K562 treated with DMSO at 1 percent for 12 hours (cell line): ENCODE measurements around the gene SMIM44. TPM values are rescaled to one million over a fixed set of nuclear protein-coding genes. Genes with fewer than 3 reads are reported as not detected.

Source experiments
- total RNA-seq: library from RNA; unstranded; fragments of 300-600 nt; gene quantifications from 2 replicates; pipeline ENCODE4 v1.2.3, GENCODE V29; 2022; ENCODE audit not compliant: insufficient read depth

Gene SMIM44
- not detected in 2 replicates for total RNA-seq

DNA sequence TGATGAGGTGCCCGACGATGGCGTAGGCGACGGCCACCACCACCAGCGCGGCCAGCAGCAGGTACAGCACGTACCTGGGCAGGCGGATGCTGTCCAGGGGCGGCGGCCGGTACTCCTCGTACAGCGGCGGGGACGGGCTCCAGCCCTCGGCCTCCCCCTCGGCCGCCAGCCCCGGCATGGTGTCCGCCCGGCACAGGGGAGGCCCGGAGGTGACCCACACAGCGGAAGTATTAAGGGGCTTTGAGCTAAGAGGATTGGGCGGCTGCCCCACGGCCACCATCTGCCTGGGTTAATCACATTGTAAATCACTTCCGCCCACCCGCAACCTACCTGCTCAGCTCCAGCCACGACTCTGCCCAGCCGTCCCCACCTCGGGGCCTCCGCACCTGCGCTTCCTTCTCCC, at the start of gene SMIM44:
TSS of gene SMIM44 (minus strand) at position 216 of the 403 bp plus-strand sequence. CDS start at position 178, 38 bp downstream.

DNA sequence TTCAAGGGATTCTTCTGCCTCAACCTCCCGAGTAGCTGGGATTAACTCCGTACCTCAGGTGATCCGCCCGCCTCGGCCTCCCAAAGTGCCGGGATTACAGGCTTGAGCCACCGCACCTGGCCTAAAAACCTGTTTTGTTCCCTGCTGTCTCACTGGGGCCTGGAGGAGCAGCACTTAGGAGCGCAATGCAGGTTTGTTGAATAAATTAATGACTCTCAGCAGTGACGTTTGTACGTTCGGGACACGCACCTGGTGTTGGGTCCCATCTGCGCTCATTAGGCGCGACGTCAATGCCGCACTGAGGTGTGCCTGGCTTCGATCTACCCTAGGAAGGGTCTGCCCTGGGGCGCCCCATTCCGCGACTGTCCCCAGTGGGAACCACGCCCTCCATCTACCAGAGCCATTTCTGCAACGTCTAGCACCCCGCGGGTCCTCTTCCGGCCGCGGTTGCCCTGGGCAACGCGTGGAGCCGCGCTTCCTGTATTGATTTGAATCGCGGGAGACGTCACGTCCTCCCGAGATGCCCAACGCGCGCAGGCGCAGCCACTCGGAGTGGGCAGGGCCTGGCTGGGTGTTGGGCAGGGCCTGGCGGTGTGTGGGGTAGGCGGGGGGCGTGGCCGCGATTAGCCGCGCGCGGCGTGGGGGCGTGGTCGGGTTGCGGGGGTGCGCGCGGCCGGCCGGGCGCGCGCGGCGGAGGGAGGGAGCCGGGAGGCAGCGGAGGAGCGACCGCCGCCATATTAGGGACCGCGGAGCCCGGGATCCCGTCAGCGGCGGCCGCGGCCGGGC, 22.6 kb upstream of the SMIM44 start, which contains the start of gene FZR1:
TSS of gene FZR1 (plus strand) at position 714 of the 786 bp plus-strand sequence. CDS start 16,679 bp downstream, outside the sequence.

GRCh38 chr19:3500429-3501101, 17.3 kb upstream of the SMIM44 start, which contains the start of gene DOHH:
Gene DOHH, minus strand, starts transcription at chr19:3500674. Its CDS starts 3,860 bp downstream, at chr19:3496814.

DNA sequence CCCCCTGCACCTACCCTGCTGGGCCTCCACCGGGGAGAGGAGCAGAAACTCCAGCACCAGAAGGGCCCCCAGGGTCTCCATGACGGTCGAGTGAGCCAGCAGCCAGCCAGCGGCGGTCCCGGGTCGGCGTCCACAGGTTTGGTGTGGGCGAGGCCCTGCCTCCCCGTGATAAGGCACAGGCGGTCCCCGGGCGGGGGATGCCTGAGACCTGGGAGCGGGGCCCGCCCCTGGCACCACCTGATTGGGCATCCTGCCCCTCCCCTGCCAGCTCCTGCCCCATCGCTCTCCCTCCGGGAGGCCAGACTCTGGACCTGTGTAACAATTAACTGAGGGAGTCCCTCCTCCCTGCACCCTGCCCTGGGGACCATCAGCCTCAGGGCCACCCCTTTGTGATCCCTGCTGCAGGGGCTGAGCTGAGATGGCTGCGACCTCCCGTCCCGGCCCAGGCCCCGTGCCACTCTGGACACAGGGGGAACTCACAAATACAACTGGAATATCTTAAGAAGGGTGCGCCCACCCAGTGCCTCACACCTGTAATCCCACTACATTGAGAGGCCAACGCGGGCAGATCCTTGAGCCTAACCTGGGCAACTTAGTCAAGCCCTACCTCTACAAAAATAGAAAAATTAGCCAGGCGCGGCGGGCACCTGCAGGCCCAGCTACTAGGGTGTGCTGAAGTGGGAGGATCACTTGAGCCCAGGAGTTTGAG, 2.7 kb downstream of the SMIM44 start, which contains the start of gene SMIM24:
TSS of gene SMIM24 (minus strand) at position 143 of the 709 bp plus-strand sequence. CDS start at position 81, 62 bp downstream.

Other genes starting within 250 kb of the SMIM44 start
- 9.1 and 37.3 TPM in 2 replicates for gene NFIC, start 116.9 kb downstream of the SMIM44 start, total RNA-seq
- 2.0 and 3.8 TPM in 2 replicates for gene SMIM24, start 2.9 kb downstream of the SMIM44 start, total RNA-seq
- 24.2 and 31.1 TPM in 2 replicates for gene DOHH, start 17.2 kb upstream of the SMIM44 start, total RNA-seq
- gene FZR1, start 22.9 kb upstream of the SMIM44 start, total RNA-seq, result 23.4 and 35.5 TPM in 2 replicates
- gene TEKTIP1, start 55.7 kb upstream of the SMIM44 start, total RNA-seq, result 1.9 TPM in 1 of 2 replicates, not detected in the other
- 92.6 and 127 TPM in 2 replicates for gene MFSD12, start 74.1 kb upstream of the SMIM44 start, total RNA-seq
- gene HMG20B, start 89.5 kb upstream of the SMIM44 start, total RNA-seq, result 213 and 233 TPM in 2 replicates
- 2.0 and 4.0 TPM in 2 replicates for gene GIPC3, start 102.0 kb upstream of the SMIM44 start, total RNA-seq
- 14.3 and 15.3 TPM in 2 replicates for gene TBXA2R, start 123.4 kb upstream of the SMIM44 start, total RNA-seq
- gene CACTIN, start 143.3 kb upstream of the SMIM44 start, total RNA-seq, result 26.3 and 34.3 TPM in 2 replicates
- gene PIP5K1C, start 217.0 kb upstream of the SMIM44 start, total RNA-seq, result 17.4 and 39.7 TPM in 2 replicates
- gene TJP3, start 224.9 kb upstream of the SMIM44 start, total RNA-seq, result 4.5 and 9.5 TPM in 2 replicates